Thoracic aorta (tissue), 2 donors: Measurements from ENCODE around the gene PLCB1. TPM values are rescaled to one million over a fixed set of nuclear protein-coding genes. Genes with fewer than 3 reads are reported as not detected.

ENCODE experiments used
- ATAC-seq: fragments of 150-250 bp; one replicate; pipeline ENCODE4 v1.8.0; 2017; ENCODE audit warnings: low read depth; ENCODE audit not compliant: insufficient number of reproducible peaks, low FRiP score
- DNase-seq: peaks from one replicate; pipeline ENCODE4 v3.0.0-alpha.2; 2020; ENCODE audit warnings: low spot score
- H3K27ac ChIP-seq, 2 donors: fragments of 200-600 bp; sonication (generic); 1 replicate in 1 of 2; 2 replicates in 1 of 2; pipeline ENCODE4 v1.5.1; 2016; ENCODE audit warnings: mild to moderate bottlenecking in 2 of 2, moderate library complexity in 2 of 2
- H3K27me3 ChIP-seq: fragments of 200-600 bp; sonication (generic); replicated peaks from 2 replicates; pipeline ENCODE4 v1.6.0; 2016; ENCODE audit warnings: mild to moderate bottlenecking; ENCODE audit not compliant: insufficient read depth
- H3K36me3 ChIP-seq: fragments of 200-600 bp; sonication (generic); one replicate; pipeline ENCODE4 v1.5.1; 2016
- H3K4me1 ChIP-seq, 2 donors: fragments of 200-600 bp; sonication (generic); 1 replicate in 1 of 2; 2 replicates in 1 of 2; pipeline versions ENCODE4 v1.5.1 to v1.6.0; 2016; ENCODE audit warnings: low read depth in 2 of 2, mild to moderate bottlenecking in 1 of 2; ENCODE audit not compliant: control insufficient read depth in 1 of 2
- H3K4me3 ChIP-seq: fragments of 200-600 bp; sonication (generic); 2 replicates; pipeline ENCODE4 v1.5.1; 2016; ENCODE audit warnings: mild to moderate bottlenecking
- H3K9me3 ChIP-seq: fragments of 200-600 bp; sonication (generic); 2 replicates; pipeline ENCODE4 v1.5.1; 2016
- CTCF ChIP-seq: fragments of 200-600 bp; sonication (generic); IDR thresholded peaks from one replicate; pipeline ENCODE4 v1.5.1; 2019; ENCODE audit warnings: antibody characterized with exemption
- total RNA-seq, 2 donors: library from RNA; depleted of rRNA; stranded (reverse); fragments of >200 nt; gene quantifications; one replicate each; pipeline versions ENCODE4 v1.1.0 to v1.2.3, GENCODE V29; 2016

PLCB1 gene
- total RNA-seq, 2 donors from 2014 or later = 10.8 to 16.3 TPM

- Histone ChIP-seq H3K27me3 (no peaks in the 10 kb centered on the region), H3K4me3 (no peak overlapping the region), H3K4me1 (no peaks in the 10 kb centered on the region), H3K9me3 (no peaks in the 10 kb centered on the region), H3K27ac (no peak overlapping the region), H3K36me3 (no peaks in the 10 kb centered on the region)
- ATAC-seq = no peak
- DNase-seq = no peak
- no peak for TF ChIP-seq CTCF
Measured at GRCh38 chr20:8575114-8575513, 443.0 kb downstream of the PLCB1 start.

- Histone ChIP-seq H3K27ac (no peak overlapping the region), H3K4me3 (no peak overlapping the region), H3K36me3 (no peaks in the 10 kb centered on the region), H3K9me3 (no peaks in the 10 kb centered on the region), H3K27me3 (no peaks in the 10 kb centered on the region), H3K4me1 (no peaks in the 10 kb centered on the region)
- no peak for DNase-seq
- no peak for TF ChIP-seq CTCF
- no peak for ATAC-seq
Measured at GRCh38 chr20:8578161-8578865, 446.2 kb downstream of the PLCB1 start.

- Histone ChIP-seq H3K4me3 (no peak overlapping the region), H3K9me3 (no peaks in the 10 kb centered on the region), H3K36me3 (no peaks in the 10 kb centered on the region), H3K27me3 (no peaks in the 10 kb centered on the region), H3K27ac (no peak overlapping the region), H3K4me1 (no peaks in the 10 kb centered on the region)
- TF ChIP-seq CTCF = no peak
- ATAC-seq = no peak
- DNase-seq = no peak
Measured at GRCh38 chr20:8579035-8579434, 447.0 kb downstream of the PLCB1 start.

- no peak for ATAC-seq
- no peak for TF ChIP-seq CTCF
Measured at GRCh38 chr20:8581446-8582183, 449.5 kb downstream of the PLCB1 start.

GRCh38 chr20:8583012-8583565 is 451.0 kb downstream of the PLCB1 start:
- ATAC-seq (no peak), DNase-seq (no peak)
- no peaks in the 10 kb centered on the region for H3K4me1 ChIP-seq
- H3K27ac ChIP-seq = no peak overlapping the region
- H3K4me3 ChIP-seq = no peak overlapping the region
- H3K27me3 ChIP-seq = no peaks in the 10 kb centered on the region
- TF ChIP-seq CTCF = no peak
- no peaks in the 10 kb centered on the region for H3K9me3 ChIP-seq
- no peaks in the 10 kb centered on the region for H3K36me3 ChIP-seq

More at GRCh38 chr20:8581446-8582183, 449.5 kb downstream of the PLCB1 start:
- Histone ChIP-seq H3K4me3 (no peak overlapping the region), H3K36me3 (no peaks in the 10 kb centered on the region), H3K27ac (no peak overlapping the region), H3K27me3 (no peaks in the 10 kb centered on the region), H3K9me3 (no peaks in the 10 kb centered on the region), H3K4me1 (no peaks in the 10 kb centered on the region)
- DNase-seq = no peak
